Measurements from ENCODE around the gene THSD4. TPM values are rescaled to one million over a fixed set of nuclear protein-coding genes. Genes with fewer than 3 reads are reported as not detected.

THSD4 gene
- total RNA-seq, 1 experiment from 2014 or later, result 36.3 TPM

DNA sequence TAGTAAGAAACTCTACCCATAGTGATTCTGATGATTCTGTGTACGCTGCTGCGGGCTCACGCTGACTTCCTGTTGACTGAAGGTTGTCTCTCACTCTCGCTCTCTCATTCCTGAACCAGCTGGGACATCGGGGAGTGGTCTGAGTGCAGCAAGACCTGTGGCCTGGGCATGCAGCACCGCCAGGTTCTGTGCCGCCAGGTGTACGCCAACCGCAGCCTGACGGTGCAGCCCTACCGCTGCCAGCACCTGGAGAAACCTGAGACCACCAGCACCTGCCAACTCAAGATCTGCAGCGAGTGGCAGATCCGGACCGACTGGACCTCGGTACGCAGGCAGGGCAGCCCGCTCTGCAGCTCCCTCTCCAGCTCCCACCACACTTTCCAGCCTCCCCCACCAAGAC is 631.4 kb downstream of the THSD4 start:
- Mint-ChIP-seq H3K27ac (ENCODE audit: low read depth, unreplicated experiment) (peak overlapping the region; percentile 94), H3K27me3 (ENCODE audit: insufficient read depth, unreplicated experiment) (no peaks in the 10 kb centered on the region), H3K36me3 (ENCODE audit: insufficient read depth, unreplicated experiment) (no peaks in the 10 kb centered on the region), H3K9me3 (ENCODE audit: unreplicated experiment) (no peaks in the 10 kb centered on the region), H3K4me1 (ENCODE audit: insufficient read depth, unreplicated experiment) (peaks cover 19% of the 10 kb centered on the region), H3K4me3 (ENCODE audit: unreplicated experiment) (no peak overlapping the region)
- intact Hi-C loops (cut with micrococcal nuclease), result loop anchor here (10.0 kb wide), 1 partner anchor 452 kb away; no protein-coding TSS in a partner anchor
- no peak for DNase-seq (ENCODE audit: unreplicated experiment)
- no TSS peak for BruUV-seq (replicated peaks)
- TF ChIP-seq, protein P1, sequence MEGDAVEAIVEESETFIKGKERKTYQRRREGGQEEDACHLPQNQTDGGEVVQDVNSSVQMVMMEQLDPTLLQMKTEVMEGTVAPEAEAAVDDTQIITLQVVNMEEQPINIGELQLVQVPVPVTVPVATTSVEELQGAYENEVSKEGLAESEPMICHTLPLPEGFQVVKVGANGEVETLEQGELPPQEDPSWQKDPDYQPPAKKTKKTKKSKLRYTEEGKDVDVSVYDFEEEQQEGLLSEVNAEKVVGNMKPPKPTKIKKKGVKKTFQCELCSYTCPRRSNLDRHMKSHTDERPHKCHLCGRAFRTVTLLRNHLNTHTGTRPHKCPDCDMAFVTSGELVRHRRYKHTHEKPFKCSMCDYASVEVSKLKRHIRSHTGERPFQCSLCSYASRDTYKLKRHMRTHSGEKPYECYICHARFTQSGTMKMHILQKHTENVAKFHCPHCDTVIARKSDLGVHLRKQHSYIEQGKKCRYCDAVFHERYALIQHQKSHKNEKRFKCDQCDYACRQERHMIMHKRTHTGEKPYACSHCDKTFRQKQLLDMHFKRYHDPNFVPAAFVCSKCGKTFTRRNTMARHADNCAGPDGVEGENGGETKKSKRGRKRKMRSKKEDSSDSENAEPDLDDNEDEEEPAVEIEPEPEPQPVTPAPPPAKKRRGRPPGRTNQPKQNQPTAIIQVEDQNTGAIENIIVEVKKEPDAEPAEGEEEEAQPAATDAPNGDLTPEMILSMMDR (IDR thresholded peaks at IDR 0.05; ENCODE audit: unreplicated experiment), result no peak
- POLR2A ChIA-PET, result interaction anchor here (0.6 to 1.6 kb wide), 4 partner anchors 15 to 403 kb away, joined by 3 to 5 read pairs (median 3); no protein-coding TSS in a partner anchor
- CTCF ChIA-PET, result interaction anchor here (0.7 to 5.7 kb wide), 3 partner anchors 40 to 237 kb away, joined by 3 to 149 read pairs (median 3); no protein-coding TSS in a partner anchor

DNA sequence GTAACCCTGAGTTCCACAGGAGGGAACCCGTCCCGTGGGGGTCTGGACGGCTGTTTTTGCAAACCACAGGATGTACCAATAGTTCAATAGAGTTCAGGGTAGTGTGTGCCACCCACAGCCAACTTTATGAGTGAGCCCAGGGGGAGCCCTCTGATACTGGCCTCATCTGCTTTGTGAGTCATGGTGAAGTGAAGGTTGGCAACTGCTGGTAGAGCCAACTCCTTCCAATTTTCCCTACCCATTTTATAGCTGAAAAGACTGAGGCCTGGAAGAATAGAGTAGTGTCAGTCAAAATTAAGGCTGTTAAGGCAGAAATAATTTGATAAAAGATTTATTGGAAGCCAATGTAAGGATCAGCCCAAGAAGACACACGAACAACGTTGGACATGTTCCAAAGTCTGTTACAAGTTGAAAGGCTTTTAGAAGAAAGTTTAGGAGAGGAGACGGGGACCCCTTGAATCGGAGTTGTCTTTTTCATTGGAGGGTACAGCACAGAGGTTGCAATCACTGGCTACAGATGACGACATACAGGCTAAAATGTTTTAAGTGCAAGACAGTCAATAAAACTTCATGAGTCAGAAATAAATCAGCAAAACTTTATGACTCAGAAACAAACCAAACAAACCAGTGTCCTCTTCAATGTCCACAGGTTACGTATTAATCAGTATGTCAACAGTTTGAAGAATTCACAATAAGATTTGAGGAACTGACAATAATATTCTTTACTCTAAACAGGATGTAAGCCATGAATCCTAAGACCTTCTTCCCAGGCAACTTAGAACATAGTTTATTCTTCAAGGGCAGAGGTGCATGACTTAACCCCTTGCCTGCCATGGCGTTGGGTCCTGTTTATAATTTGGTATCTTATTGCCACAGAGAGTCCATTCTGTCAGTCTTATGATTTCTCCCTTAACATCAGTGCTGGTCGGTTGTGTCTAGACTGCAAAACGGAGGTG is 632.1 kb downstream of the THSD4 start:
- CTCF ChIA-PET, result interaction anchor here (0.7 to 5.7 kb wide), 7 partner anchors 10 to 300 kb away, joined by 3 to 149 read pairs (median 4); no protein-coding TSS in a partner anchor
- H3K4me1 Mint-ChIP-seq (ENCODE audit: insufficient read depth, unreplicated experiment), result peaks cover 23% of the 10 kb centered on the region
- H3K27me3 Mint-ChIP-seq (ENCODE audit: insufficient read depth, unreplicated experiment), result no peaks in the 10 kb centered on the region
- no peaks in the 10 kb centered on the region for H3K36me3 Mint-ChIP-seq (ENCODE audit: insufficient read depth, unreplicated experiment)
- POLR2A ChIA-PET, result interaction anchor here (0.6 to 1.6 kb wide), 4 partner anchors 14 to 234 kb away, joined by 3 to 5 read pairs (median 3); no protein-coding TSS in a partner anchor
- intact Hi-C loops (cut with micrococcal nuclease), result loop anchor here (10.0 kb wide), 1 partner anchor 453 kb away; no protein-coding TSS in a partner anchor
- no peaks in the 10 kb centered on the region for H3K9me3 Mint-ChIP-seq (ENCODE audit: unreplicated experiment)
- H3K4me3 Mint-ChIP-seq (ENCODE audit: unreplicated experiment), result peak overlapping the region; percentile 62
- peak; percentile 84 for DNase-seq (ENCODE audit: unreplicated experiment)
- TF ChIP-seq, protein P1 (IDR thresholded peaks at IDR 0.05; ENCODE audit: unreplicated experiment), result no peak
- TSS peak; percentile 84 for BruUV-seq (replicated peaks)
- H3K27ac Mint-ChIP-seq (ENCODE audit: low read depth, unreplicated experiment), result peak overlapping the region; percentile 94

- intact Hi-C loops (cut with micrococcal nuclease), result loop anchor here (10.0 kb wide), 1 partner anchor 454 kb away; no protein-coding TSS in a partner anchor
- H3K27ac Mint-ChIP-seq (ENCODE audit: low read depth, unreplicated experiment), result peak overlapping the region; percentile 94
- TF ChIP-seq, protein P1 (IDR thresholded peaks at IDR 0.05; ENCODE audit: unreplicated experiment), result no peak
- peaks cover 30% of the 10 kb centered on the region for H3K4me1 Mint-ChIP-seq (ENCODE audit: insufficient read depth, unreplicated experiment)
- BruUV-seq (replicated peaks), result no TSS peak
- POLR2A ChIA-PET, result interaction anchor here (0.7 to 1.6 kb wide), 2 partner anchors 15 to 455 kb away, joined by 3 to 5 read pairs; no protein-coding TSS in a partner anchor
- no peaks in the 10 kb centered on the region for H3K27me3 Mint-ChIP-seq (ENCODE audit: insufficient read depth, unreplicated experiment)
- H3K36me3 Mint-ChIP-seq (ENCODE audit: insufficient read depth, unreplicated experiment), result no peaks in the 10 kb centered on the region
- no peaks in the 10 kb centered on the region for H3K9me3 Mint-ChIP-seq (ENCODE audit: unreplicated experiment)
- H3K4me3 Mint-ChIP-seq (ENCODE audit: unreplicated experiment), result peak overlapping the region; percentile 62
- CTCF ChIA-PET, result interaction anchor here (0.7 to 1.1 kb wide), 5 partner anchors 9 to 408 kb away, joined by 3 to 10 read pairs (median 4); no protein-coding TSS in a partner anchor
- peak; percentile 76 for DNase-seq (ENCODE audit: unreplicated experiment)
Measured at GRCh38 chr15:71748293-71748718, 633.0 kb downstream of the THSD4 start.

DNA sequence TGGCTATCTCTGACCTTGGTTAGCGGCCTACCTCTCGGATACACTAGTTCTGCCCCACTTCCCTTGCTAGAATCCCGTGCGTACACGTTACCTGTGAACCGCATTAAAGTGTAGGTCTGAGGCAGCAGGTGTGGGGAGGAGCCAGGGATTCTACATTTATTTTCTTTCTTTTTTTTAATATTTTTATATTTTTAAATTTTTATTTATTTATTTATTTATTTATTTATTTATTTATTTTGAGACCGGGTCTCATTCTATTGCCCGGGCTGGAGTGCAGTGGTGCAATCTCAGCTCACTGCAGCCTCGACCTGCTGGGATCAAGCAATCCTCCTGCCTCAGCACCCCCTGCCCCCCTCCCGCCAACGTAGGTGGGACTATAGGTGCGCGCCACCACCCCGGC is 634.2 kb downstream of the THSD4 start:
- H3K27ac Mint-ChIP-seq (ENCODE audit: low read depth, unreplicated experiment), result no peak overlapping the region

More for the DNA sequence above, 634.2 kb downstream of the THSD4 start:
- H3K36me3 Mint-ChIP-seq (ENCODE audit: insufficient read depth, unreplicated experiment), result no peaks in the 10 kb centered on the region
- CTCF ChIA-PET, result no interaction called here
- BruUV-seq (replicated peaks), result no TSS peak
- intact Hi-C loops (cut with micrococcal nuclease), result loop anchor here (10.0 kb wide), 1 partner anchor 455 kb away; no protein-coding TSS in a partner anchor
- no peaks in the 10 kb centered on the region for H3K27me3 Mint-ChIP-seq (ENCODE audit: insufficient read depth, unreplicated experiment)
- TF ChIP-seq, protein P1 (IDR thresholded peaks at IDR 0.05; ENCODE audit: unreplicated experiment), result no peak
- no peak overlapping the region for H3K4me3 Mint-ChIP-seq (ENCODE audit: unreplicated experiment)
- DNase-seq (ENCODE audit: unreplicated experiment), result no peak
- peaks cover 35% of the 10 kb centered on the region for H3K4me1 Mint-ChIP-seq (ENCODE audit: insufficient read depth, unreplicated experiment)
- H3K9me3 Mint-ChIP-seq (ENCODE audit: unreplicated experiment), result no peaks in the 10 kb centered on the region
- POLR2A ChIA-PET, result no interaction called here

All from MCF 10A (cell line).